Bronchial epithelial cell (primary cell): ENCODE measurements around the gene TRIL. TPM values are rescaled to one million over a fixed set of nuclear protein-coding genes. Genes with fewer than 3 reads are reported as not detected.

ENCODE experiments used
- DNase-seq: peaks from one replicate; pipeline ENCODE4 v3.0.0-alpha.2; 2010; ENCODE audit warnings: low read depth
- FAIRE-seq: peaks from 2 replicates; lab custom pipeline; 2011; peaks lifted over from hg19 to GRCh38; lab: Jason Lieb, UNC
- H3K27me3 ChIP-seq: 2 replicates; pipeline ENCODE4 v1.5.1; 2011; ENCODE audit warnings: low read length; ENCODE audit not compliant: control insufficient read depth, insufficient read depth
- H3K36me3 ChIP-seq: 2 replicates; pipeline ENCODE4 v1.5.1; 2011; ENCODE audit warnings: low read length; ENCODE audit not compliant: control insufficient read depth, insufficient read depth
- H3K4me3 ChIP-seq: 2 replicates; pipeline ENCODE4 v1.5.1; 2011; ENCODE audit warnings: mild to moderate bottlenecking, low read depth, low read length, control low read depth
- CTCF ChIP-seq: IDR thresholded peaks from 2 replicates; pipeline ENCODE4 v1.5.1; 2011; ENCODE audit warnings: mild to moderate bottlenecking, moderate library complexity, low read length, control low read depth, inconsistent platforms; ENCODE audit not compliant: insufficient read depth, severe bottlenecking
- total RNA-seq: library from RNA; depleted of rRNA; stranded (reverse); fragments of >200 nt; gene quantifications from 2 replicates; pipeline ENCODE4 v1.2.1, GENCODE V29; 2014

Gene TRIL
- total RNA-seq, 1 donor from 2014 or later, result under 0.01 TPM

- DNase-seq (no peak), FAIRE-seq (no peak)
- TF ChIP-seq CTCF, result no peak
Measured at GRCh38 chr7:28939844-28940544, 18.1 kb downstream of the TRIL start.

GRCh38 chr7:28939367-28939766 is 18.8 kb downstream of the TRIL start:
- no peak overlapping the region for H3K4me3 ChIP-seq
- H3K27me3 ChIP-seq, result no peaks in the 10 kb centered on the region
- no peak for TF ChIP-seq CTCF
- no peak for DNase-seq
- H3K36me3 ChIP-seq, result no peaks in the 10 kb centered on the region
- no peak for FAIRE-seq

More at GRCh38 chr7:28939844-28940544, 18.1 kb downstream of the TRIL start:
- Histone ChIP-seq H3K4me3 (no peak overlapping the region), H3K27me3 (no peaks in the 10 kb centered on the region), H3K36me3 (no peaks in the 10 kb centered on the region)

- H3K27me3 ChIP-seq, result no peaks in the 10 kb centered on the region
- no peak for FAIRE-seq
- H3K36me3 ChIP-seq, result no peaks in the 10 kb centered on the region
- H3K4me3 ChIP-seq, result no peak overlapping the region
- DNase-seq, result no peak
- TF ChIP-seq CTCF, result no peak
Measured at GRCh38 chr7:28937619-28938018, 20.5 kb downstream of the TRIL start.

GRCh38 chr7:28937103-28937502 is 21.0 kb downstream of the TRIL start:
- DNase-seq, result no peak
- no peak for FAIRE-seq
- no peak for TF ChIP-seq CTCF
- Histone ChIP-seq H3K27me3 (no peaks in the 10 kb centered on the region), H3K4me3 (no peak overlapping the region), H3K36me3 (no peaks in the 10 kb centered on the region)

- DNase-seq (no peak), FAIRE-seq (no peak)
- H3K27me3 ChIP-seq, result no peaks in the 10 kb centered on the region
- H3K4me3 ChIP-seq, result no peak overlapping the region
- TF ChIP-seq CTCF, result no peak
- H3K36me3 ChIP-seq, result no peaks in the 10 kb centered on the region
Measured at GRCh38 chr7:28933846-28934320, 24.2 kb downstream of the TRIL start.
